Body of pancreas (tissue), 4 donors: ENCODE data around the gene G3BP2. TPM values are rescaled to one million over a fixed set of nuclear protein-coding genes. Genes with fewer than 3 reads are reported as not detected.

Source experiments
- ATAC-seq: fragments of 150-250 bp; one replicate; pipeline ENCODE4 v1.9.1; 2016
- DNase-seq, 4 donors: peaks; one replicate each; pipeline ENCODE4 v3.0.0-alpha.2; 2019
- H3K27ac ChIP-seq, 4 donors: fragments of 200-600 bp; sonication (generic); 1 replicate in 3 of 4; 2 replicates in 1 of 4; pipeline versions ENCODE4 v1.5.1 to v1.6.1; 2016 to 2019; ENCODE audit warnings: mild to moderate bottlenecking in 1 of 4, mixed read lengths in 1 of 4, moderate library complexity in 1 of 4
- H3K27me3 ChIP-seq, 2 donors: fragments of 200-600 bp; sonication (generic); one replicate each; pipeline ENCODE4 v1.6.0; 2016; ENCODE audit warnings: mild to moderate bottlenecking in 1 of 2
- H3K36me3 ChIP-seq, 2 donors: fragments of 200-600 bp; sonication (generic); replicated peaks in 1 of 2; 2 replicates each; pipeline ENCODE4 v1.5.1; 2016; ENCODE audit warnings: low read depth in 2 of 2; ENCODE audit not compliant: insufficient read depth in 1 of 2
- H3K4me1 ChIP-seq: fragments of 200-600 bp; sonication (generic); one replicate; pipeline ENCODE4 v1.6.0; 2016
- H3K4me3 ChIP-seq, 2 donors: fragments of 200-600 bp; sonication (generic); 1 replicate in 1 of 2; 2 replicates in 1 of 2; pipeline ENCODE4 v1.5.1; 2016 to 2019
- H3K9me3 ChIP-seq, 3 donors: fragments of 200-600 bp; sonication (generic); 1 replicate in 2 of 3; 2 replicates in 1 of 3; pipeline ENCODE4 v1.5.1; 2016
- POLR2A ChIP-seq, 3 donors: fragments of 450-650 bp; IDR thresholded peaks; one replicate each; pipeline ENCODE4 v1.6.1; 2016; ENCODE audit warnings: antibody characterized with exemption in 3 of 3, mild to moderate bottlenecking in 2 of 3
- WGBS, 2 donors: methylation state at CpG; one replicate each; pipeline ENCODE4 v1.1.5; 2017; 5-methylcytosine and 5-hydroxymethylcytosine counted together
- intact Hi-C: fragments of 100-400 bp; cut with DNase I; formaldehyde crosslinking; loops from one replicate; pipeline ENCODE4 v1.15.1; 2023
- total RNA-seq, 2 donors: library from RNA; depleted of rRNA; stranded (reverse); fragments of >200 nt; gene quantifications; one replicate each; pipeline ENCODE4 v1.1.0, GENCODE V29; 2016
- TF ChIP-seq, protein P1 (sequence below), 7 experiments: fragments of 450-650 bp in 4 of 7; fragments of 200-600 bp in 3 of 7; sonication (generic) in 3 of 7; IDR thresholded peaks; one replicate each; pipeline ENCODE4 v1.5.1; 2016 to 2019; ENCODE audit warnings: antibody characterized with exemption in 7 of 7

Gene G3BP2
- total RNA-seq, 2 donors from 2014 or later: 29.7 to 65.6 TPM

DNA sequence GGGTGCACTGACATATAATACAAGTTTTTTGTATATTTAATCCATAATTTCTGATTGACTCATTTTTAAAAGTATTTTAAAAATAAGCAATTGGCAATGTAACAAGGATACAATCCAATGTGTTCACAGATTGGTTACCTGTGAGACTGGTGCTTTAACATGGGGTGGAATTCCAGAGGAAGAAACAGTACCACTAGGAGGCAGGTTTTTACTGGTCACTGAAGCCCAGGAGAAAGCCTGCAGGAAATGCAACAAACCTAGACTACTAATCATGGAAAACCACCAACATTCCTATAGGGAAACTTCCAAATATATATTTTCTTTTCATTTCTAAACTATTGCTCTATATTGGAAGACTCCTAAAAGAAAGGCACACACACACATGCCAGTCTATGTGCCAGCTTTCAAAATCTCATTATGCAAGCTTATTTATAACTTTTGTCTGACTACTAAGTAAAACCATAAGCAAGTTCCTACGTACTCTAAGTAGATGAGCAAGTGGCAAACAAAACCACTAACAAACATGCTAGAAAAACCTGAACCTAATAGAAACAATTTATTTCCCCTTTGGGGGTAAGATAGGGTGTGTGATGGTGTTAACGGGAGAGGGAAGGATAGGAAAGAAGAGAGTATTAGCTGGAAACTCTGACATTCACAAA is 19.2 kb downstream of the G3BP2 start:
- H3K4me1 ChIP-seq: no peaks in the 10 kb centered on the region
- DNase-seq: peak in 1 of 4 donors; percentile 28
- WGBS, 2 donors: 88 to 90% methylated on average over 2 of the region's 2 CpGs
- peak; percentile 40 for ATAC-seq
- intact Hi-C loops: no loop called here
- TF ChIP-seq POLR2A (IDR thresholded peaks at IDR 0.05): no peak
- TF ChIP-seq, protein P1, sequence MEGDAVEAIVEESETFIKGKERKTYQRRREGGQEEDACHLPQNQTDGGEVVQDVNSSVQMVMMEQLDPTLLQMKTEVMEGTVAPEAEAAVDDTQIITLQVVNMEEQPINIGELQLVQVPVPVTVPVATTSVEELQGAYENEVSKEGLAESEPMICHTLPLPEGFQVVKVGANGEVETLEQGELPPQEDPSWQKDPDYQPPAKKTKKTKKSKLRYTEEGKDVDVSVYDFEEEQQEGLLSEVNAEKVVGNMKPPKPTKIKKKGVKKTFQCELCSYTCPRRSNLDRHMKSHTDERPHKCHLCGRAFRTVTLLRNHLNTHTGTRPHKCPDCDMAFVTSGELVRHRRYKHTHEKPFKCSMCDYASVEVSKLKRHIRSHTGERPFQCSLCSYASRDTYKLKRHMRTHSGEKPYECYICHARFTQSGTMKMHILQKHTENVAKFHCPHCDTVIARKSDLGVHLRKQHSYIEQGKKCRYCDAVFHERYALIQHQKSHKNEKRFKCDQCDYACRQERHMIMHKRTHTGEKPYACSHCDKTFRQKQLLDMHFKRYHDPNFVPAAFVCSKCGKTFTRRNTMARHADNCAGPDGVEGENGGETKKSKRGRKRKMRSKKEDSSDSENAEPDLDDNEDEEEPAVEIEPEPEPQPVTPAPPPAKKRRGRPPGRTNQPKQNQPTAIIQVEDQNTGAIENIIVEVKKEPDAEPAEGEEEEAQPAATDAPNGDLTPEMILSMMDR (IDR thresholded peaks at IDR 0.05): peak in 6 of 7 experiments; percentile 14 to 53 (median 38)
- no peak overlapping the region for H3K27ac ChIP-seq
- peaks cover 3 to 18% of the 10 kb centered on the region in 2 donors for H3K36me3 ChIP-seq
- no peaks in the 10 kb centered on the region for H3K9me3 ChIP-seq
- H3K4me3 ChIP-seq: no peak overlapping the region
- H3K27me3 ChIP-seq: no peaks in the 10 kb centered on the region

DNA sequence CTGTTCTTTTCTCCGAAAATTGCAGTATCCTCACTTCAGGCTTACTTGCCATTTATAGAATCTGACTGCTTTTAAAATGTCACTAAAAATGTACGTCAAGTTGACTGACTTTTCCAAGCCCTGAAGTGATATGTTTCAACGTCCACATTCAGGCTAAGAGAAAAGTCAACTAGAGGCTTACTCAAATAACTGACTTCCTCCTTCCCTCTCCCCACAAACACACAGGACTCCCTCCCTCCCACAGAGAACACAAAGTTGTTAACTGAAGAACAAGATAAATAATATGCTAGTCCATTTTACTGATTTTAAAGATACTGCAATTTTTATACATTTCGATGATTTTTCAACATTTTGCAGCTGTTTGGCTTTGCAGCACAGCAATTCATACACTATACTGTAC is 29.1 kb downstream of the G3BP2 start:
- WGBS, 2 donors: 74 to 77% methylated on average over 4 of the region's 4 CpGs
- DNase-seq (no peak), ATAC-seq (no peak)
- Histone ChIP-seq H3K36me3 (peaks cover 8 to 32% of the 10 kb centered on the region in 2 donors), H3K9me3 (no peaks in the 10 kb centered on the region), H3K27ac (no peak overlapping the region), H3K4me1 (no peaks in the 10 kb centered on the region), H3K4me3 (no peak overlapping the region), H3K27me3 (no peaks in the 10 kb centered on the region)
- TF ChIP-seq, protein P1 (IDR thresholded peaks at IDR 0.05): no peak
- TF ChIP-seq POLR2A (IDR thresholded peaks at IDR 0.05): no peak
- intact Hi-C loops: no loop called here

DNA sequence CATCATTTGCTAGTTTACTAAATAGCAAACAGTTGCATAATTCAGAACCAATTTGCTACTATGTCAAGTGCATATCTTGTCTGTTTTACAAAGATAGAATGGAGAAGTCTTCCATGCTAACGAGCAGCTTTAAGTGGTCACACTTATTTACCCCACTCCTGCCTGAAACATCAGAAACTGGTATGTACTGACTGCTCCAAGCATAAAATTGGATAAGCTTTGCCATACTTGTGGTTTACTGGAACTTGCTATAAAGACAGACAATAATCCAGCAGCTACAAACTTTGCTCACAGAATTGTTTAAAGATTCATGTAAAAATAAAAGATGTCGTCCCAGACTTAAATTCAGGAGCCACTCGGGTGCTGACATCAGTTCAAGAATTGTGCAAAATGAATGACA is 29.6 kb downstream of the G3BP2 start:
- TF ChIP-seq, protein P1 (IDR thresholded peaks at IDR 0.05): no peak
- TF ChIP-seq POLR2A (IDR thresholded peaks at IDR 0.05): no peak
- intact Hi-C loops: no loop called here
- DNase-seq (no peak), ATAC-seq (no peak)
- H3K27me3 ChIP-seq: no peaks in the 10 kb centered on the region
- no peaks in the 10 kb centered on the region for H3K9me3 ChIP-seq
- no peak overlapping the region for H3K27ac ChIP-seq
- no peaks in the 10 kb centered on the region for H3K4me1 ChIP-seq
- peaks cover 8 to 32% of the 10 kb centered on the region in 2 donors for H3K36me3 ChIP-seq
- whole genome bisulfite sequencing, 2 donors: 76 to 82% methylated on average over 3 of the region's 3 CpGs
- no peak overlapping the region for H3K4me3 ChIP-seq

DNA sequence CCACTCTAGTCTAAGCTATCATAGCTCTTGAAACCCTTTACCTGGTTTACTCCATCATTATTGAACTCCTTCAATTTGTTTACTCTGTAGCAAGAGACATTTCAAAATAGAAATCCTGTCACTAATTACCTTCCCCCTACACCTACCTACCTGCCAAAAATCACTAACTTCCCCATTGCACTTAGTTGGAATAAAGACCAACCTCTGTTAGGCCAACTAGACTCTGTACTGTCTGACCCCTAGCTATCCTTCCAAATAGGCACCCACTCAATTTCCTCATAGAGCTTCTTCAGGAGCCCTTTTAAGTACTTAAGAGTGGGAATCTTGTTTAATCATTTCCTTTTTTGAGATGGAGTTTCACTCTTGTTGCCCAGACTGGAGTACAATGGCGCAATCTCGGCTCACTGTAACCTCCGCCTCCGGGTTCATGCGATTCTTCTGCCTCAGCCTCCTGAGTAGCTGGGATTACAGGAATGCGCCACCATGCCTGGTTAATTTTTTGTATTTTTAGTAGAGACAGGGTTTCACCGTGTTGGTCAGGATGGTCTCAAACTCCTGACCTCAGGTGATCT is 34.0 kb downstream of the G3BP2 start:
- no peak for TF ChIP-seq POLR2A (IDR thresholded peaks at IDR 0.05)
- TF ChIP-seq, protein P1 (IDR thresholded peaks at IDR 0.05): no peak
- Histone ChIP-seq H3K27ac (no peak overlapping the region), H3K36me3 (no peaks in the 10 kb centered on the region), H3K4me3 (no peak overlapping the region), H3K27me3 (no peaks in the 10 kb centered on the region), H3K9me3 (no peaks in the 10 kb centered on the region), H3K4me1 (no peaks in the 10 kb centered on the region)
- no peak for ATAC-seq
- intact Hi-C loops: no loop called here
- 90 to 98% methylated on average over 7 of the region's 7 CpGs for WGBS, 2 donors
- DNase-seq: no peak

DNA sequence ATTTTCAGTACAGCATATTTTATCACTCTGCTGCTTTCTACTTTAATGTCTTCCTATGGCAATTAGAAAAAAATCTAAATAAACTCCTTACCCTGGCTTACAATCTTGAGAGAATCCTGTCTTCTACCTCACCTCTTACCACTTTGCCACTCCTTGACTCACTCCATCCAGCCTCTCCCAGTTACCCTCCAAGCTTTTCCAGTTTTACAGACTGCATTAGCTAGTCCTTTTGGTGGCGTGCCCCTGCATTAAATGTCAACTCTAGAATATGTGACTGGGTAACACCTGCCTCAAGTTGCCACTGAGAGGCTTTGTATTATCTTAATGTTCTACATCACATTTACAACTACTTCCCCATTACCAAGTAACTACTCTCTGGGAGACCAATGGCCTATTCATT is 35.4 kb downstream of the G3BP2 start:
- no peak overlapping the region for H3K27ac ChIP-seq
- intact Hi-C loops: no loop called here

More for the DNA sequence above, 35.4 kb downstream of the G3BP2 start:
- no peak for TF ChIP-seq POLR2A (IDR thresholded peaks at IDR 0.05)
- TF ChIP-seq, protein P1 (IDR thresholded peaks at IDR 0.05): no peak
- DNase-seq (no peak), ATAC-seq (no peak)
- Histone ChIP-seq H3K4me1 (no peaks in the 10 kb centered on the region), H3K27me3 (no peaks in the 10 kb centered on the region), H3K9me3 (no peaks in the 10 kb centered on the region), H3K36me3 (no peaks in the 10 kb centered on the region), H3K4me3 (no peak overlapping the region)
- WGBS, 2 donors: 80 to 100% methylated on average over 1 of the region's 1 CpG
